NT2/D1 (cell line): ENCODE measurements around the gene RAB27B.

Experiments
- YY1 ChIP-seq: IDR thresholded peaks from 2 replicates; pipeline ENCODE4 v1.6.1; 2011; ENCODE audit not compliant: insufficient read length, insufficient read depth
- ZNF274 ChIP-seq: IDR thresholded peaks from 2 replicates; pipeline ENCODE4 v1.6.1; 2011; ENCODE audit warnings: mild to moderate bottlenecking, low read depth, low read length

DNA sequence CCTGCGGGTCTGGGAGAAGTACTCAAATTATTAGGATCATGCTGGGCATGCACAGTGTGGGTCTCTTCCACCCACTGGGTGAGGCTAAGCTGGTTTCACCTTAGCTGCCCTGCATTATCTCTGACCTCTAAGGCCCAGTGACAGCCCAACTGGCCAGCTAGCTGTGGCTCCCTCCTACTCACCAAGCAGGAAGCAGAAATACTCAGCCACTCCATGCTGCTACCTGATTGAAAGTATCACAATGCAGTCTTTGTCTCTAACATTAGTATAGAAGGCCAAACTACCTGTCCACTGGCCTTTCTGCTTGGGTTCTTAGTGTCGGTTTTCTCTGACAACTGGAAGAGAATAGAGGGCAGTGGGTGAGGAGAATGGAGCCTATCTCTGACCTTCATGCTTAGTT is 47.3 kb upstream of the RAB27B start:
- TF ChIP-seq YY1 (no peak), ZNF274 (no peak)
